SH-SY5Y (cell line): Measurements from ENCODE around the gene RPS19BP1.

Experiments
- GATA2 ChIP-seq: IDR thresholded peaks from 2 replicates; pipeline ENCODE4 v1.6.1; 2011; ENCODE audit warnings: mild to moderate bottlenecking, low read depth, low read length
- GATA3 ChIP-seq: IDR thresholded peaks from 2 replicates; pipeline ENCODE4 v1.6.1; 2011; ENCODE audit warnings: low read depth, mild to moderate bottlenecking, low read length, moderate library complexity

DNA sequence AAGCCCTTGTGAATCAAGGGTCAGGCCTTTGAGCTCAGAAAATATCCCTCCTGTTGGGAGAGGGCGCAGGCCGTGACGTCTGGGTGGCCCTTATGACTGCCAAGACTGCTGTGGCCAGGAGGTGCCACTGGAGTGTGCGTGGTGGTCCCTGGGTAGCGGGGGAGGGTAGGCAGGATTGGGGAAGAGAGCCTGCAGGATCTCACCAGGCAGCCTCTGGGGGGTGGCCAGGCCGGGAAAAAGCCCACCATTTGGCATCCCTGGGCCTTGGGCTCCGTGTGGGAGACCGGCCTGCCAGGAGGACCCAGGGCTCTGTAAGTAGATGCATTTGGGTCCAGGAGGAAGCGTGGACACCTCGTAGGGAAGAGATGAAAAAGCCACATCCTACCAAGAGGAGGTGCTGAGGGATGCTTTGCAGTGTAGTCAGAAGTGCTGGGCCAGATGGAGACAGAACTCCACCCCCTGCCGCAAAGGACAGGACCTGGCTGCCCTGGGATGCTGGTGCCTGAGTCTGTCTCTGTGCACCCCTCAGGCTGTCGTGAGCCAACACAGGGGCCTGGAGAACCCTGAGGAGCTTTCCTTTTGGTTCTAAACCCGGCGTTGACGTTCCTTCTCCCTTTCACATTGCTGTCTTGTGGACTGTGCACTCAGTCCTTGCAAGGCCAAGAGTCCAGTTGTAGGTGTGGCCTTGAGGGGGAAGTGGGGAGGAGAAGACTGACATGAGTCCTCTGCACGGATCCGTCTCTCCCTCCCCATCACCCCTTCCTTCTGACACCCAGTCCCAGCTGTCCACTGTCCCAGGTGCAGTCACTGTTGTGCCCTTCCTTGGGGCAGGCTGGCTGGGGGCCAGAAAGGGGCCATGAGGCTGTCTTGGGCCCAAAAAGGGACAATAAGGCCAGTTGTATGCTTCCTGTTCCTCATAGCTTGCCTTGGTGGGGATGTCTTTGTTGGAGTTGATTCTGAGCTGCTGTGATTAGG is 43.2 kb downstream of the RPS19BP1 start:
- no peak for TF ChIP-seq GATA3
- TF ChIP-seq GATA2, result no peak
